GM12801 (cell line): Measurements from ENCODE around the gene YJU2.

Experiments
- TF ChIP-seq, protein P1 (sequence below): IDR thresholded peaks from one replicate; pipeline ENCODE4 v1.5.1; 2011; ENCODE audit warnings: control low read depth; ENCODE audit not compliant: insufficient read length; ENCODE audit errors: extremely low read depth

The YJU2 gene

DNA sequence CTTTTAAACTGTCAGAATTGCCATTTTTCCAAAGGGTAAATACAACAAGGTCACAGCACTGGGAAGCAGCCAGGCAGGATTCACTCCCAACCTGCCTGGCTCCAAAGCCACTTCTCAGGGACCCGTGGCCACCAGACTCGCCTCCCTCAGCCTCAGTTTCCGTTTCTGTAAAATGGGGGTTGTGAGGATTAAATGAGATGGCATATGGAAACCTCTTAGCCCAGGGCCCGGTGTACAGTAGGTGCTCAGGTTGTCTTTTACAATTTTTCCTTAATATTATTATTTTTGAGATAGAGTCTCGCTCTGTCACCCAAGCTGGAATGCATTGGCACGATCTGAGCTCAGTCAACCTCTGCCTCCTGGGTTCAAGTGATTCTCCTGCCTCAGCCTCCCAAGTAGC, 10.1 kb downstream of the YJU2 start:
- TF ChIP-seq, protein P1, sequence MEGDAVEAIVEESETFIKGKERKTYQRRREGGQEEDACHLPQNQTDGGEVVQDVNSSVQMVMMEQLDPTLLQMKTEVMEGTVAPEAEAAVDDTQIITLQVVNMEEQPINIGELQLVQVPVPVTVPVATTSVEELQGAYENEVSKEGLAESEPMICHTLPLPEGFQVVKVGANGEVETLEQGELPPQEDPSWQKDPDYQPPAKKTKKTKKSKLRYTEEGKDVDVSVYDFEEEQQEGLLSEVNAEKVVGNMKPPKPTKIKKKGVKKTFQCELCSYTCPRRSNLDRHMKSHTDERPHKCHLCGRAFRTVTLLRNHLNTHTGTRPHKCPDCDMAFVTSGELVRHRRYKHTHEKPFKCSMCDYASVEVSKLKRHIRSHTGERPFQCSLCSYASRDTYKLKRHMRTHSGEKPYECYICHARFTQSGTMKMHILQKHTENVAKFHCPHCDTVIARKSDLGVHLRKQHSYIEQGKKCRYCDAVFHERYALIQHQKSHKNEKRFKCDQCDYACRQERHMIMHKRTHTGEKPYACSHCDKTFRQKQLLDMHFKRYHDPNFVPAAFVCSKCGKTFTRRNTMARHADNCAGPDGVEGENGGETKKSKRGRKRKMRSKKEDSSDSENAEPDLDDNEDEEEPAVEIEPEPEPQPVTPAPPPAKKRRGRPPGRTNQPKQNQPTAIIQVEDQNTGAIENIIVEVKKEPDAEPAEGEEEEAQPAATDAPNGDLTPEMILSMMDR: no peak

DNA sequence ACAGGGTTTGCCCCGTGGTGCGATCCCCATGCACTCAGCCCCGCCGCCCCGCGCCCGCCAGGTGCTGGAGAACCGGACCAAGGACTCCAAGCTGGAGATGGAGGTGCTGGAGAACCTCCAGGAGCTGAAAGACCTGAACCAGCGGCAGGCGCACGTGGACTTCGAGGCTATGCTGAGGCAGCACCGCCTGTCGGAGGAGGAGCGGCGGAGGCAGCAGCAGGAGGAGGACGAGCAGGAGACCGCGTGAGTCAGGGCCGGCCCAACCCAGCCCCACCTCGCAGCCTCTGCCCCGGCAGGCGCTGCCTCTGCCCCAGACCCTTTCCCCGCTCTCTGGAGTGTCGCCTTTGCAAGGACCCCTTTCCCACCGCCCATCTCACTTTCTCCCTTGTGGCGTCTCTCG, 11.3 kb downstream of the YJU2 start:
- TF ChIP-seq, protein P1: no peak

DNA sequence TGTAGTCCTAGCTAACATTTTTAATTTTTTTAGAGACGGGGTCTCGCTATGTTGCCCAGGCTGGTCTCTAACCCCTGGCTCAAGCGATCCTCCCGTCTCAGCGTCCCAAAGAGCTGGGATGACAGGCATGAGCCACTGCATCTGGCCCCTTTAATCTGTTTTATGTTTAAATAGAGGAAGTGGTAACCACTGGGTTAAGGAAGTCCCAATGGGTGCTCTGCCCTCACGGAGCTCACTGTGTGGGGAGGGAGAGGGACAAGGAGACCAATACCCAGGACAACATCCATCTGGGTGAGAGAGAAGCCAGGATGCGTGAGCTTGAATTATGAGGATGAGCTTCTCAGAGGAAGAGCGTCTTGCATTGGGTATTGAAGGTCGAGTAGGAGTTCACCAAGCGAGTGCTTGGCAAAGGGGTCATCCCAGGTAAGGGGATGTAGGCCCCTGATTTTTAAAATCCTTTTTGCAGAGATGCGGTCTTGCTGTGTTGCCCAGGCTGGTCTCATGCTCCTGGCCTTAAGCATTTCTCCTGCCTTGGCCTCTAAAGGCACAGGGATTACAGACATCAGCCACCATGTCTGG, 13.8 kb downstream of the YJU2 start:
- TF ChIP-seq, protein P1: no peak

DNA sequence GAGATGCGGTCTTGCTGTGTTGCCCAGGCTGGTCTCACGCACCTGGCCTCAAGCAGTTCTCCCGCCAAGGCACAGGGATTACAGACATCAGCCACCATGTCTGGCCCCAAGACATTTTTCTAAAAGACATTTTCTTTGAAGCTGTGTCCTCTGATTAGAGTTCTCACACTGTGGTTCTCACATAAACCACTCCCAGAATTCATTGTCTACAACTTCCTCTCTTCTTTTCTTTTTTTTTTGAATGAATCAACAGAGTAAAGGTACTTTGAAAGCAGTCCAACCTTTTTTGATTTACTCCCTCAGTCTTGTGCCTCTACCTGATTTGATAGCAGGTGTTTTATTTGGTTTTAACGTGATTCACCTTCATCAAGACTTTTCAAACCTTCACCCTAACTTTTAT, 17.9 kb downstream of the YJU2 start:
- TF ChIP-seq, protein P1: no peak

DNA sequence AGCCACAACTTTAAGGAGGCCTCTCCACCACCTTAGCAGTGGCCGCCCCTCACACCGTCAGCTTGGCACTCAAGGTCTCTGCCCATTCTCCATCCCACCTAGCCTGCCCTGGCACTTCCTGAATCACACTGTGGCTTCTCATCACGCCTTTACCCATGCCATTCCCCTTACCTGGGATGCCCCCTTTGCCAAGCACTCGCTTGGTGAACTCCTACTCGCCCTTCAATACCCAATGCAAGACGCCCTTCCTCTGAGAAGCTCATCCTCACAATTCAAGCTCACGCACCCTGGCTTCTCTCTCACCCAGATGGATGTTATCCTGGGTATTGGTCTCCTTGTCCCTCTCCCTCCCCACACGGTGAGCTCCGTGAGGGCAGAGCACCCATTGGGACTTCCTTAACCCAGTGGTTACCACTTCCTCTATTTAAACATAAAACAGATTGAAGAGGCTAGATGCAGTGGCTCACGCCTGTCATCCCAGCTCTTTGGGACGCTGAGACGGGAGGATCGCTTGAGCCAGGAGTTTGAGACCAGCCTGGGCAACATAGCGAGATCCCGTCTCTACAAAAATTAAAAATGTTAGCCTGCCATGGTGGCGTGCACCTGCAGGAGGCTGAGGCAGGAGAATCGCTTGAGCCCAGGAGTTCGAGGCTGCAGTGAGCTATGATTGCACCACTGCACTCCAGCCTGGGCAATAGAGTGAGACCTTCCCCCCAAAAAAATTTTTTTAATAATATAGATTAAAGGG, 19.5 kb downstream of the YJU2 start:
- TF ChIP-seq, protein P1: no peak

DNA sequence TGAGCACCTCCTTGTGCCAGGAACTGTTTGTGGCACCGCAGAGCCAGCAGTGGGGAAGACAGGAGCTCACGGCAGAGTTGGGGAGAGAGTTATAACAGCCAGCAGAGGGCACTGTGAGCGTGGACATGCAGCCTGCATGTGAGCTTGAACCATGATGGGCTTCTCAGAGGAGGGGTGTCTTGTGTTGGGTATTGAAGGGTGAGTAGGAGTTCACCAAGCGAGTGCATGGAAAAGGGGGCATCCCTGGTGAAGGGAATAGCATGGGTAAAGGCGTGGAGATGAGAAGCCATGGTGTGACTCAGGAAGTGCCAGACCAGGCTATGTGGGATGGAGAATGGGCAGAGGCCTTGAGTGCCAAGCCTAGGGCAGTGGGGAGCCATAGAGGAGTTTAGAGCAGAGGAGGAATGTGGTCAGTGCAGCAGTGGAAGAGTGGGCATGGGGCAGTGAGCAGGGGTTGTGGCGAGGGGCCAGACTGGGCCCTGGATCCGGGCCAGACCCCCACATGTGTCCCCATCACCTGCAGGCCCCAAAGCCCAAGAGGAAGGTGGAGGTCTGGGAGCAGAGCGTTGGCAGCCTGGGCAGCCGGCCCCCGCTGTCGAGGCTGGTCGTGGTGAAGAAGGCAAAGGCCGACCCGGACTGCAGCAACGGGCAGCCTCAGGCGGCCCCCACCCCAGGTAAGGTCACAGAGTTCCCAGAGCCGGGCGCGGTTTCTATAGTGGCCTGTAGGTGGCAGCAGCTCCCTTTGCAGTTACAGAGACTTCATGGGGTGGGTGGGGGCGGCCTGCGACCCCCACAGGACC, 20.4 kb downstream of the YJU2 start:
- TF ChIP-seq, protein P1: no peak
